K562 (cell line): ENCODE data around the gene KCNJ10. TPM values are rescaled to one million over a fixed set of nuclear protein-coding genes. Genes with fewer than 3 reads are reported as not detected.

Source experiments
- ATAC-seq: fragments of 200-7000 bp; cut with Tn5 transposase; 3 replicates; pipeline ENCODE4 v1.9.1; 2020; ENCODE audit warnings: moderate library complexity
- BruUV-seq: library from RNA; stranded (reverse); fragments of 400-500 nt; replicated peaks from 2 replicates; lab custom pipeline; 2021; lab: Mats Ljungman, UMichigan
- CTCF ChIA-PET: fragments of 300-600 bp; formaldehyde crosslinking; extraction: SDS; loops from one replicate; lab custom pipeline; 2021; ENCODE audit warnings: low intra/inter-chr PET ratio; lab: Yijun Ruan, JAX
- POLR2A ChIA-PET: fragments of 300-600, 350-650 bp; sonication (Branson Sonifier 250); formaldehyde crosslinking; extraction: SDS; loops from one replicate; lab custom pipeline; 2021; ENCODE audit warnings: antibody characterized with exemption, inconsistent platforms; lab: Yijun Ruan, JAX
- DNase-seq, 4 experiments: peaks; one replicate each; pipeline versions ENCODE4 v3.0.0 to v3.0.0-alpha.2; 2011 to 2018; ENCODE audit warnings: low spot score in 3 of 4, mixed read lengths in 3 of 4; ENCODE audit errors: extremely low read depth in 1 of 4
- FAIRE-seq: peaks from 2 replicates; lab custom pipeline; 2011; peaks lifted over from hg19 to GRCh38; lab: Jason Lieb, UNC
- H2AFZ ChIP-seq: 2 replicates; pipeline ENCODE4 v1.6.0; 2011; ENCODE audit warnings: low read depth, low read length, control low read depth, inconsistent platforms
- H3K27ac ChIP-seq: fragments of 200-600 bp; 3 replicates; pipeline ENCODE4 v1.8.0; 2011; ENCODE audit warnings: low read depth, mild to moderate bottlenecking, control low read depth, inconsistent platforms, low read length, moderate library complexity, mixed read lengths; ENCODE audit errors: extremely low read depth
- H3K27me3 ChIP-seq, 2 experiments: fragments of 300-600 bp in 1 of 2; 2 replicates in 1 of 2; 3 replicates in 1 of 2; pipeline versions ENCODE4 v1.6.0 to v1.8.0; 2011; ENCODE audit warnings: inconsistent platforms in 2 of 2, low read length in 2 of 2, mild to moderate bottlenecking in 1 of 2, mixed read lengths in 1 of 2, moderate library complexity in 1 of 2; ENCODE audit not compliant: control insufficient read depth in 2 of 2, insufficient read depth in 2 of 2
- H3K36me3 ChIP-seq: fragments of 300-600 bp; 3 replicates; pipeline ENCODE4 v1.8.0; 2011; ENCODE audit warnings: mild to moderate bottlenecking, low read length, inconsistent platforms; ENCODE audit not compliant: control insufficient read depth, insufficient read depth
- H3K4me1 ChIP-seq, 2 experiments: fragments of 200-600 bp in 1 of 2; replicated peaks in 1 of 2; 2 replicates in 1 of 2; 3 replicates in 1 of 2; pipeline versions ENCODE4 v1.5.1 to v1.8.0; 2011; ENCODE audit warnings: inconsistent platforms in 2 of 2, low read length in 2 of 2, mild to moderate bottlenecking in 1 of 2, mixed read lengths in 1 of 2, moderate library complexity in 1 of 2; ENCODE audit not compliant: control insufficient read depth in 2 of 2, insufficient read depth in 2 of 2
- H3K4me2 ChIP-seq: 2 replicates; pipeline ENCODE4 v1.6.1; 2011; ENCODE audit warnings: low read length, control low read depth, inconsistent platforms, mixed read lengths; ENCODE audit not compliant: insufficient read depth
- H3K4me3 ChIP-seq: fragments of 200-600 bp; sonication (generic), shearing (Covaris generic); 2 replicates; pipeline ENCODE4 v1.5.1; 2016; ENCODE audit warnings: control low read depth, inconsistent platforms
- H3K79me2 ChIP-seq: fragments of 200-600 bp; 3 replicates; pipeline ENCODE4 v1.8.0; 2011; ENCODE audit warnings: low read length, inconsistent platforms; ENCODE audit not compliant: control insufficient read depth, insufficient read depth
- H3K9ac ChIP-seq, 2 experiments: 2 replicates each; pipeline versions ENCODE4 v1.6.0 to v1.6.1; 2011; ENCODE audit warnings: low read depth in 2 of 2, low read length in 2 of 2, control low read depth in 1 of 2, inconsistent platforms in 1 of 2, mild to moderate bottlenecking in 1 of 2, mixed read lengths in 1 of 2; ENCODE audit not compliant: insufficient read depth in 1 of 2
- H3K9me1 ChIP-seq: one replicate; pipeline ENCODE4 v1.6.0; 2011; ENCODE audit warnings: inconsistent platforms, mild to moderate bottlenecking, low read length, moderate library complexity; ENCODE audit not compliant: control insufficient read depth, insufficient read depth
- H3K9me3 ChIP-seq: replicated peaks from 2 replicates; pipeline ENCODE4 v1.5.1; 2011; ENCODE audit warnings: low read depth, low read length, inconsistent platforms; ENCODE audit not compliant: control insufficient read depth, insufficient read depth
- H4K20me1 ChIP-seq: replicated peaks from 2 replicates; pipeline ENCODE4 v1.6.1; 2011; ENCODE audit warnings: low read length, inconsistent platforms, mixed read lengths; ENCODE audit not compliant: control insufficient read depth, insufficient read depth
- CBX2 ChIP-seq: fragments of 200-600 bp; sonication (generic); IDR thresholded peaks from one replicate; pipeline ENCODE4 v1.6.1; 2012; ENCODE audit warnings: mild to moderate bottlenecking, low read length, inconsistent platforms; ENCODE audit not compliant: insufficient read depth, poor library complexity, severe bottlenecking
- CREB1 ChIP-seq, 2 experiments: sonication (generic) in 1 of 2; formaldehyde crosslinking in 1 of 2; IDR thresholded peaks; 2 replicates each; pipeline versions ENCODE4 v1.6.1 to v1.8.0; 2012 to 2022; ENCODE audit warnings: inconsistent platforms in 1 of 2, mild to moderate bottlenecking in 1 of 2, missing genetic modification reagents in 1 of 2, moderate library complexity in 1 of 2
- DNMT1 ChIP-seq: fragments of 450-650 bp; IDR thresholded peaks from 2 replicates; pipeline ENCODE4 v1.6.1; 2016; ENCODE audit warnings: antibody characterized with exemption, mild to moderate bottlenecking
- EHMT2 ChIP-seq: fragments of 450-650 bp; IDR thresholded peaks from 2 replicates; pipeline ENCODE4 v1.6.1; 2018; ENCODE audit warnings: antibody characterized with exemption
- ELF1 ChIP-seq: fragments of 200-800 bp; sonication (Bioruptor generic); IDR thresholded peaks from 2 replicates; pipeline ENCODE4 v1.6.1; 2016; ENCODE audit warnings: missing genetic modification characterization, missing compliant biosample characterization
- EZH2 ChIP-seq: IDR thresholded peaks from 2 replicates; pipeline ENCODE4 v1.6.1; 2012; ENCODE audit warnings: low read depth, mild to moderate bottlenecking, inconsistent platforms, low read length, borderline replicate concordance
- FOXK1 ChIP-seq: sonication (generic); formaldehyde crosslinking; IDR thresholded peaks from 2 replicates; pipeline ENCODE4 v1.8.0; 2022; ENCODE audit warnings: missing genetic modification reagents, mild to moderate bottlenecking, borderline replicate concordance
- FOXM1 ChIP-seq, 2 experiments: fragments of 450-650 bp in 1 of 2; sonication (generic) in 1 of 2; formaldehyde crosslinking in 1 of 2; IDR thresholded peaks; 2 replicates each; pipeline versions ENCODE4 v1.6.1 to v1.9.0; 2017 to 2022; ENCODE audit warnings: low read depth in 2 of 2, mild to moderate bottlenecking in 2 of 2, missing genetic modification reagents in 1 of 2, moderate library complexity in 1 of 2
- NFE2 ChIP-seq: IDR thresholded peaks from 2 replicates; pipeline ENCODE4 v1.6.1; 2014; ENCODE audit warnings: antibody characterized with exemption, low read depth
- PHF20 ChIP-seq: fragments of 450-650 bp; IDR thresholded peaks from 2 replicates; pipeline ENCODE4 v1.6.1; 2018; ENCODE audit not compliant: partially characterized antibody
- PKNOX1 ChIP-seq: fragments of 450-650 bp; IDR thresholded peaks from 2 replicates; pipeline ENCODE4 v1.6.1; 2016
- ZMIZ1 ChIP-seq, 2 experiments: fragments of 150-350 bp in 1 of 2; IDR thresholded peaks; 2 replicates each; pipeline ENCODE4 v1.6.1; 2012 to 2016; ENCODE audit warnings: low read depth in 2 of 2, low read length in 2 of 2, mild to moderate bottlenecking in 1 of 2, moderate library complexity in 1 of 2
- ZNF239 ChIP-seq: fragments of 250-450 bp; sonication (Bioruptor Pico); IDR thresholded peaks from 2 replicates; pipeline ENCODE4 v1.4.0; 2020; ENCODE audit warnings: mild to moderate bottlenecking
- ZNF507 ChIP-seq: conservative IDR thresholded peaks from 2 replicates; pipeline ENCODE4 v1.6.1; 2017; ENCODE audit warnings: missing genetic modification characterization, missing compliant biosample characterization
- WGBS: fragments of 100-300 bp; shearing (Covaris generic); methylation state at CpG from one replicate; pipeline ENCODE4 v1.1.6; 2016; ENCODE audit warnings: low coverage, mixed read lengths; ENCODE audit not compliant: insufficient coverage; ENCODE audit errors: missing lambda C conversion rate; 5-methylcytosine and 5-hydroxymethylcytosine counted together
- in situ Hi-C: fragments of 300-500 bp; cut with MboI; formaldehyde crosslinking; loops from 4 replicates; pipeline ENCODE4 v1.15.0; 2018; ENCODE audit warnings: inconsistent platforms, mixed read lengths
- intact Hi-C: fragments of 100-400 bp; cut with micrococcal nuclease; formaldehyde crosslinking; loops from 2 replicates; pipeline ENCODE4 v1.14.2; 2022
- polyA plus RNA-seq, 8 experiments: library from polyadenylated mRNA; depleted of rRNA in 4 of 8; stranded (reverse) in 5 of 8; unstranded in 3 of 8; fragments of >200 nt; fragmentation: Nextera tagmentation in 2 of 8; fragmentation: Illumina TruSeq in 1 of 8; extraction: Ambion mirVana in 2 of 8; extraction: Trizol in 1 of 8; gene quantifications; 2 replicates each; pipeline versions ENCODE4 v1.2.1 to v1.2.3, GENCODE V29; 2011 to 2014; ENCODE audit warnings: inconsistent platforms in 1 of 8, missing spikeins in 1 of 8
- total RNA-seq, 7 experiments: library from RNA; depleted of rRNA in 6 of 7; stranded (reverse); fragments of >200 nt in 6 of 7; fragmentation: Illumina TruSeq in 2 of 7; extraction: Trizol in 2 of 7; gene quantifications; 2 replicates each; pipeline versions ENCODE4 v1.2.1 to v1.2.3, GENCODE V29; 2011 to 2021; ENCODE audit warnings: low replicate concordance in 1 of 7
- TF ChIP-seq, protein P1 (sequence below): sonication (generic); formaldehyde crosslinking; IDR thresholded peaks from 2 replicates; pipeline ENCODE4 v1.8.0; 2022; ENCODE audit warnings: mild to moderate bottlenecking, missing genetic modification reagents
- TF ChIP-seq, protein P2 (sequence below): fragments of 450-650 bp; conservative IDR thresholded peaks from 2 replicates; pipeline ENCODE4 v1.6.1; 2016; ENCODE audit warnings: missing genetic modification characterization, low read depth, mild to moderate bottlenecking, missing compliant biosample characterization, moderate library complexity

Gene KCNJ10
- total and polyA plus RNA-seq, 9 of the 15 experiments (the other 6 are each of a cell fraction or from before 2014, with no cell fraction given), result 0.06 to 0.11 TPM; not detected in 7

DNA sequence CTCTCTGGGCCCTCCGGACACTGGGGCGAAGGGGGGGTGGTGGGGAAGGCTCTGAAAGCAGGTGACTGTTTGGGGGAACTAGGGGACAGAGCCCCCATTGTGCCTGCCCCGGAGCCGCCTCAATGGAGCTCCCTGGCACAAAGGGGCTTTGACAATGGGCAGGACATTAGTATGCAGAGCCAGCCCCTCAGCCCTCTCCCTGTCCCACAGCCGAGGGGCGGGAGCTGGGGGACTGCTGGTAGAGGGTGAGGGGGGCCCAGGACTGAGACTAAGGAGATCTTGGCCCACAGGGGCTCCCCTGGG, 7.8 kb downstream of the KCNJ10 start:
- H3K9me3 ChIP-seq, result no peaks in the 10 kb centered on the region
- WGBS, result 0% methylated on average over 5 of the region's 6 CpGs
- intact Hi-C loops (no loop called here), in situ Hi-C loops (no loop called here)
- H3K9me1 ChIP-seq, result peaks cover under 1% of the 10 kb centered on the region
- ChIA-PET POLR2A (interaction anchor here (1.1 to 2.1 kb wide), 2 partner anchors 10 to 137 kb away, joined by 3 to 7 read pairs; no protein-coding TSS in a partner anchor), CTCF (no interaction called here)
- no peak overlapping the region for H3K4me3 ChIP-seq
- H3K27me3 ChIP-seq, result peaks cover 18 to 56% of the 10 kb centered on the region in 2 experiments; a peak in 4 of 5 replicates
- TF ChIP-seq ELF1 (tag), result no peak
- no peak for TF ChIP-seq CREB1 (IDR thresholded peaks at IDR 0.05)
- TF ChIP-seq CREB1 (CRISPR knock-in tag; IDR thresholded peaks at IDR 0.05), result no peak
- TF ChIP-seq, protein P1, sequence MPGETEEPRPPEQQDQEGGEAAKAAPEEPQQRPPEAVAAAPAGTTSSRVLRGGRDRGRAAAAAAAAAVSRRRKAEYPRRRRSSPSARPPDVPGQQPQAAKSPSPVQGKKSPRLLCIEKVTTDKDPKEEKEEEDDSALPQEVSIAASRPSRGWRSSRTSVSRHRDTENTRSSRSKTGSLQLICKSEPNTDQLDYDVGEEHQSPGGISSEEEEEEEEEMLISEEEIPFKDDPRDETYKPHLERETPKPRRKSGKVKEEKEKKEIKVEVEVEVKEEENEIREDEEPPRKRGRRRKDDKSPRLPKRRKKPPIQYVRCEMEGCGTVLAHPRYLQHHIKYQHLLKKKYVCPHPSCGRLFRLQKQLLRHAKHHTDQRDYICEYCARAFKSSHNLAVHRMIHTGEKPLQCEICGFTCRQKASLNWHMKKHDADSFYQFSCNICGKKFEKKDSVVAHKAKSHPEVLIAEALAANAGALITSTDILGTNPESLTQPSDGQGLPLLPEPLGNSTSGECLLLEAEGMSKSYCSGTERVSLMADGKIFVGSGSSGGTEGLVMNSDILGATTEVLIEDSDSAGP (CRISPR knock-in tag), result no peak
- no peak for TF ChIP-seq ZNF507 (tag)
- TF ChIP-seq, protein P2, sequence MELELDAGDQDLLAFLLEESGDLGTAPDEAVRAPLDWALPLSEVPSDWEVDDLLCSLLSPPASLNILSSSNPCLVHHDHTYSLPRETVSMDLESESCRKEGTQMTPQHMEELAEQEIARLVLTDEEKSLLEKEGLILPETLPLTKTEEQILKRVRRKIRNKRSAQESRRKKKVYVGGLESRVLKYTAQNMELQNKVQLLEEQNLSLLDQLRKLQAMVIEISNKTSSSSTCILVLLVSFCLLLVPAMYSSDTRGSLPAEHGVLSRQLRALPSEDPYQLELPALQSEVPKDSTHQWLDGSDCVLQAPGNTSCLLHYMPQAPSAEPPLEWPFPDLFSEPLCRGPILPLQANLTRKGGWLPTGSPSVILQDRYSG (tag), result no peak
- TF ChIP-seq PKNOX1, result no peak
- TF ChIP-seq FOXK1 (CRISPR knock-in tag), result no peak
- no peak for TF ChIP-seq FOXM1 (IDR thresholded peaks at IDR 0.05; ENCODE audit: low read depth)
- no peak for TF ChIP-seq FOXM1 (CRISPR knock-in tag; IDR thresholded peaks at IDR 0.05; ENCODE audit: low read depth)
- no peak for TF ChIP-seq NFE2
- no peak for TF ChIP-seq PHF20
- no peak for TF ChIP-seq CBX2
- TF ChIP-seq DNMT1, result no peak
- TF ChIP-seq ZMIZ1 (IDR thresholded peaks at IDR 0.05; ENCODE audit: low read depth in 2 of 2, low read length in 2 of 2), result no peak
- TF ChIP-seq ZNF239 (CRISPR knock-in tag), result no peak
- TF ChIP-seq EZH2, result no peak
- no peak for TF ChIP-seq EHMT2
- no peaks in the 10 kb centered on the region for H3K79me2 ChIP-seq
- H3K27ac ChIP-seq, result no peak overlapping the region
- H3K4me1 ChIP-seq, result no peaks in the 10 kb centered on the region; a peak in 1 of 5 replicates
- ATAC-seq, result no peak
- peaks cover 3% of the 10 kb centered on the region; the same call in 1 of the 2 replicates for H4K20me1 ChIP-seq
- no peak overlapping the region for H3K9ac ChIP-seq
- no TSS peak for BruUV-seq
- no peak for DNase-seq
- H3K36me3 ChIP-seq, result no peaks in the 10 kb centered on the region
- no peak overlapping the region for H2AFZ ChIP-seq
- no peak for FAIRE-seq
- H3K4me2 ChIP-seq, result no peak overlapping the region
